ENCODE data around the gene PDZD7. TPM values are rescaled to one million over a fixed set of nuclear protein-coding genes. Genes with fewer than 3 reads are reported as not detected.

The PDZD7 gene
- total and polyA plus RNA-seq, 9 of the 15 experiments (the other 6 are each of a cell fraction or from before 2014, with no cell fraction given) = 0.04 to 0.24 (median 0.08) TPM; not detected in 3

GRCh38 chr10:101062232-101063049 lies 31.5 kb upstream of the PDZD7 start (continued):
- TF ChIP-seq CEBPG (CRISPR knock-in tag; IDR thresholded peaks at IDR 0.05) (no peak), CEBPG (tag; conservative IDR thresholded peaks at IDR 0.05 in 1 of 2, IDR thresholded peaks at IDR 0.05 in 1 of 2) (no peak), ZNF384 (IDR thresholded peaks at IDR 0.05; ENCODE audit: low read depth, low read length) (no peak), MBD2 (IDR thresholded peaks at IDR 0.05; ENCODE audit: borderline replicate concordance, low read depth) (no peak), ZNF717 (CRISPR knock-in tag; IDR thresholded peaks at IDR 0.05) (no peak), ZNF12 (CRISPR knock-in tag; IDR thresholded peaks at IDR 0.05) (no peak; the same call in 1 of the 2 replicates), ASH1L (IDR thresholded peaks at IDR 0.05; ENCODE audit: borderline replicate concordance, low read depth, partially characterized antibody) (no peak), ZBTB1 (CRISPR knock-in tag; IDR thresholded peaks at IDR 0.05; ENCODE audit: borderline replicate concordance, low read depth) (peak; percentile 69; the same call in 1 of the 2 replicates), RBFOX2 (IDR thresholded peaks at IDR 0.05; ENCODE audit: low read depth, low read length) (peak; percentile 84), ATF6 (CRISPR knock-in tag; IDR thresholded peaks at IDR 0.05) (0 out of 2 replicates have a peak, but pooled peaks have one; percentile 16), EZH2 (IDR thresholded peaks at IDR 0.05; ENCODE audit: borderline replicate concordance, low read depth, low read length) (no peak), NR1H2 (CRISPR knock-in tag; IDR thresholded peaks at IDR 0.05) (0 out of 2 replicates have a peak, but pooled peaks have one; percentile 68), ETS1 (conservative IDR thresholded peaks at IDR 0.05; ENCODE audit: control insufficient read depth, low read depth, low read length) (no peak), TEAD2 (tag; IDR thresholded peaks at IDR 0.05) (no peak), ZNF589 (CRISPR knock-in tag; IDR thresholded peaks at IDR 0.05; ENCODE audit: low read depth) (no peak), GTF3C2 (IDR thresholded peaks at IDR 0.05; ENCODE audit: borderline replicate concordance, extremely low read depth, insufficient read length) (no peak), ELK1 (CRISPR knock-in tag; IDR thresholded peaks at IDR 0.05) (no peak), MLLT1 (IDR thresholded peaks at IDR 0.05) (no peak)
